H9 (cell line): ENCODE measurements around the gene TUBGCP6. TPM values are rescaled to one million over a fixed set of nuclear protein-coding genes. Genes with fewer than 3 reads are reported as not detected.

ENCODE experiments used
- DNase-seq: peaks from one replicate; pipeline ENCODE4 v3.0.0-alpha.2; 2017
- H2AFZ ChIP-seq: one replicate; pipeline ENCODE4 v1.6.1; 2013; ENCODE audit warnings: mild to moderate bottlenecking, low read length, control low read depth, moderate library complexity
- H2AK5ac ChIP-seq: 2 replicates; pipeline ENCODE4 v1.6.1; 2013; ENCODE audit warnings: low read length, control low read depth, mixed read lengths; ENCODE audit not compliant: insufficient read length
- H2BK120ac ChIP-seq: one replicate; pipeline ENCODE4 v1.6.1; 2013; ENCODE audit warnings: low read depth, mild to moderate bottlenecking, low read length, control low read depth, inconsistent platforms; ENCODE audit not compliant: poor library complexity, severe bottlenecking
- H2BK12ac ChIP-seq: 2 replicates; pipeline ENCODE4 v1.6.1; 2013; ENCODE audit warnings: low read length, control low read depth, mixed read lengths, low read depth; ENCODE audit not compliant: insufficient read length
- H2BK15ac ChIP-seq: 2 replicates; pipeline ENCODE4 v1.6.1; 2013; ENCODE audit warnings: low read depth, low read length, control low read depth
- H2BK20ac ChIP-seq: one replicate; pipeline ENCODE4 v1.6.1; 2013; ENCODE audit warnings: low read depth, mild to moderate bottlenecking, low read length, control low read depth, inconsistent platforms; ENCODE audit not compliant: poor library complexity, severe bottlenecking
- H2BK5ac ChIP-seq: 2 replicates; pipeline ENCODE4 v1.6.1; 2013; ENCODE audit warnings: low read length, control low read depth, mixed read lengths; ENCODE audit not compliant: insufficient read length
- H3K14ac ChIP-seq: 2 replicates; pipeline ENCODE4 v1.6.1; 2013; ENCODE audit warnings: low read length, control low read depth; ENCODE audit not compliant: insufficient read depth
- H3K18ac ChIP-seq: 2 replicates; pipeline ENCODE4 v1.6.1; 2013; ENCODE audit warnings: low read depth, mild to moderate bottlenecking, mixed read lengths, low read length, control low read depth; ENCODE audit not compliant: insufficient read length
- H3K23ac ChIP-seq: 2 replicates; pipeline ENCODE4 v1.6.1; 2013; ENCODE audit warnings: low read length, control low read depth, mixed read lengths, low read depth; ENCODE audit not compliant: insufficient read length
- H3K23me2 ChIP-seq: 2 replicates; pipeline ENCODE4 v1.6.1; 2013; ENCODE audit warnings: low read depth, mild to moderate bottlenecking, mixed read lengths, low read length, control low read depth; ENCODE audit not compliant: insufficient read length, poor library complexity, severe bottlenecking
- H3K27ac ChIP-seq: 2 replicates; pipeline ENCODE4 v1.5.1; 2013; ENCODE audit warnings: low read length, control low read depth, mixed read lengths, low read depth; ENCODE audit not compliant: insufficient read length
- H3K27me3 ChIP-seq: 2 replicates; pipeline ENCODE4 v1.6.1; 2013; ENCODE audit warnings: low read length, control low read depth, inconsistent platforms; ENCODE audit not compliant: insufficient read depth
- H3K4ac ChIP-seq: 2 replicates; pipeline ENCODE4 v1.6.1; 2013; ENCODE audit warnings: low read depth, mild to moderate bottlenecking, control low read depth, inconsistent platforms, low read length, moderate library complexity
- H3K4me1 ChIP-seq: 2 replicates; pipeline ENCODE4 v1.6.1; 2013; ENCODE audit warnings: low read length, control low read depth, inconsistent platforms; ENCODE audit not compliant: insufficient read depth
- H3K4me2 ChIP-seq: 2 replicates; pipeline ENCODE4 v1.6.1; 2013; ENCODE audit warnings: low read length, control low read depth, mixed read lengths; ENCODE audit not compliant: insufficient read length, insufficient read depth
- H3K56ac ChIP-seq: 2 replicates; pipeline ENCODE4 v1.6.1; 2013; ENCODE audit warnings: low read depth, mild to moderate bottlenecking, mixed read lengths, low read length, control low read depth; ENCODE audit not compliant: insufficient read length
- H3K79me1 ChIP-seq: 2 replicates; pipeline ENCODE4 v1.6.1; 2013; ENCODE audit warnings: low read depth, mild to moderate bottlenecking, moderate library complexity, low read length, control low read depth, inconsistent platforms; ENCODE audit not compliant: insufficient read depth, poor library complexity, severe bottlenecking
- H3K79me2 ChIP-seq: 2 replicates; pipeline ENCODE4 v1.6.1; 2013; ENCODE audit warnings: low read length, control low read depth, inconsistent platforms; ENCODE audit not compliant: insufficient read depth
- H3K9ac ChIP-seq: 2 replicates; pipeline ENCODE4 v1.6.1; 2013; ENCODE audit warnings: low read length, control low read depth, mixed read lengths; ENCODE audit not compliant: insufficient read length; ENCODE audit errors: extremely low read depth
- H3K9me3 ChIP-seq: one replicate; pipeline ENCODE4 v1.6.1; 2013; ENCODE audit warnings: low read depth, low read length, inconsistent platforms; ENCODE audit not compliant: control insufficient read depth
- H3T11ph ChIP-seq: one replicate; pipeline ENCODE4 v1.6.1; 2013; ENCODE audit warnings: mild to moderate bottlenecking, low read length, control low read depth, inconsistent platforms
- H4K20me1 ChIP-seq: one replicate; pipeline ENCODE4 v1.6.1; 2013; ENCODE audit not compliant: control insufficient read depth, insufficient read length, insufficient read depth
- H4K5ac ChIP-seq: 2 replicates; pipeline ENCODE4 v1.6.1; 2013; ENCODE audit warnings: low read depth, mild to moderate bottlenecking, mixed read lengths, low read length, control low read depth; ENCODE audit not compliant: insufficient read length
- H4K8ac ChIP-seq: replicated peaks from 2 replicates; pipeline ENCODE4 v1.6.1; 2013; ENCODE audit warnings: low read length, control low read depth, mixed read lengths, low read depth; ENCODE audit not compliant: insufficient read length
- H4K91ac ChIP-seq: 2 replicates; pipeline ENCODE4 v1.6.1; 2013; ENCODE audit warnings: low read depth, mild to moderate bottlenecking, moderate library complexity, mixed read lengths, low read length, control low read depth; ENCODE audit not compliant: insufficient read length
- H3K27ac Mint-ChIP-seq, 3 experiments: 2 replicates in 2 of 3; 3 replicates in 1 of 3; pipeline ENCODE4 v1.8.0; 2020 to 2021; ENCODE audit warnings: mixed read lengths in 3 of 3, mild to moderate bottlenecking in 1 of 3, moderate library complexity in 1 of 3
- H3K27me3 Mint-ChIP-seq: 2 replicates; pipeline ENCODE4 v1.8.0; 2021; ENCODE audit warnings: low read depth, mild to moderate bottlenecking, moderate library complexity, mixed read lengths
- H3K36me3 Mint-ChIP-seq, 3 experiments: 2 replicates in 2 of 3; 3 replicates in 1 of 3; pipeline ENCODE4 v1.8.0; 2020 to 2021; ENCODE audit warnings: low read depth in 3 of 3, mixed read lengths in 3 of 3; ENCODE audit not compliant: insufficient read depth in 1 of 3
- H3K4me1 Mint-ChIP-seq, 2 experiments: 2 replicates each; pipeline ENCODE4 v1.8.0; 2020; ENCODE audit warnings: mixed read lengths in 2 of 2
- H3K4me3 Mint-ChIP-seq, 2 experiments: 2 replicates in 1 of 2; 3 replicates in 1 of 2; pipeline ENCODE4 v1.8.0; 2020 to 2021; ENCODE audit warnings: mild to moderate bottlenecking in 2 of 2, mixed read lengths in 2 of 2, moderate library complexity in 1 of 2
- H3K9me3 Mint-ChIP-seq, 2 experiments: 2 replicates in 1 of 2; 3 replicates in 1 of 2; pipeline ENCODE4 v1.8.0; 2020; ENCODE audit warnings: mild to moderate bottlenecking in 2 of 2, mixed read lengths in 2 of 2, moderate library complexity in 1 of 2
- WGBS: extraction: QIAGEN DNeasy Blood & Tissue Kit; methylation state at CpG from one replicate; pipeline ENCODE4 v1.1.7; 2013; ENCODE audit warnings: missing lambda C conversion rate, low lambda C conversion rate, mixed read lengths; ENCODE audit not compliant: insufficient read length; ENCODE audit errors: extremely low coverage; 5-methylcytosine and 5-hydroxymethylcytosine counted together
- total RNA-seq: library from RNA; stranded (reverse); gene quantifications from 2 replicates; pipeline ENCODE4 v1.2.1, GENCODE V29; 2021
- TF ChIP-seq, protein P1 (sequence below): fragments of 200-600 bp; sonication (generic); conservative IDR thresholded peaks from 3 replicates; pipeline ENCODE4 v1.8.0; 2021; ENCODE audit warnings: antibody characterized with exemption, mild to moderate bottlenecking

Gene TUBGCP6
- total RNA-seq, 1 experiment from 2014 or later, result 29.0 TPM

GRCh38 chr22:50289151-50289941, 44.5 kb upstream of the TUBGCP6 start:
- Mint-ChIP-seq H3K4me1 (peaks cover 9 to 10% of the 10 kb centered on the region in 2 experiments), H3K36me3 (peaks cover 8 to 28% (median 26%) of the 10 kb centered on the region in 3 experiments; a peak in 6 of 7 replicates), H3K27me3 (no peaks in the 10 kb centered on the region), H3K27ac (no peak overlapping the region), H3K9me3 (no peaks in the 10 kb centered on the region; a peak in 1 of 5 replicates), H3K4me3 (no peak overlapping the region)
- Histone ChIP-seq H3K27ac (no peak overlapping the region), H3K4ac (no peak overlapping the region), H4K20me1 (no peaks in the 10 kb centered on the region), H3T11ph (no peak overlapping the region), H3K56ac (no peak overlapping the region), H4K91ac (no peak overlapping the region), H3K18ac (no peak overlapping the region), H2BK15ac (no peak overlapping the region), H3K14ac (no peak overlapping the region), H3K79me1 (peaks cover 2% of the 10 kb centered on the region), H3K23ac (no peak overlapping the region), H4K8ac (no peak overlapping the region), H2BK5ac (no peak overlapping the region), H2BK120ac (no peak overlapping the region), H2AK5ac (no peak overlapping the region), H3K23me2 (no peaks in the 10 kb centered on the region), H3K79me2 (peaks cover 3% of the 10 kb centered on the region; the same call in 1 of the 2 replicates), H2AFZ (no peak overlapping the region), H3K9ac (no peak overlapping the region), H3K27me3 (no peaks in the 10 kb centered on the region), H3K4me1 (no peaks in the 10 kb centered on the region), H3K4me2 (no peak overlapping the region), H4K5ac (no peak overlapping the region), H3K9me3 (no peaks in the 10 kb centered on the region), H2BK12ac (no peak overlapping the region), H2BK20ac (no peak overlapping the region)
- TF ChIP-seq, protein P1, sequence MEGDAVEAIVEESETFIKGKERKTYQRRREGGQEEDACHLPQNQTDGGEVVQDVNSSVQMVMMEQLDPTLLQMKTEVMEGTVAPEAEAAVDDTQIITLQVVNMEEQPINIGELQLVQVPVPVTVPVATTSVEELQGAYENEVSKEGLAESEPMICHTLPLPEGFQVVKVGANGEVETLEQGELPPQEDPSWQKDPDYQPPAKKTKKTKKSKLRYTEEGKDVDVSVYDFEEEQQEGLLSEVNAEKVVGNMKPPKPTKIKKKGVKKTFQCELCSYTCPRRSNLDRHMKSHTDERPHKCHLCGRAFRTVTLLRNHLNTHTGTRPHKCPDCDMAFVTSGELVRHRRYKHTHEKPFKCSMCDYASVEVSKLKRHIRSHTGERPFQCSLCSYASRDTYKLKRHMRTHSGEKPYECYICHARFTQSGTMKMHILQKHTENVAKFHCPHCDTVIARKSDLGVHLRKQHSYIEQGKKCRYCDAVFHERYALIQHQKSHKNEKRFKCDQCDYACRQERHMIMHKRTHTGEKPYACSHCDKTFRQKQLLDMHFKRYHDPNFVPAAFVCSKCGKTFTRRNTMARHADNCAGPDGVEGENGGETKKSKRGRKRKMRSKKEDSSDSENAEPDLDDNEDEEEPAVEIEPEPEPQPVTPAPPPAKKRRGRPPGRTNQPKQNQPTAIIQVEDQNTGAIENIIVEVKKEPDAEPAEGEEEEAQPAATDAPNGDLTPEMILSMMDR, result no peak
- DNase-seq, result no peak
- WGBS, result no CpG with 5 or more reads among the region's 57 CpGs
